ENCODE data around the gene DDX23. TPM values are rescaled to one million over a fixed set of nuclear protein-coding genes. Genes with fewer than 3 reads are reported as not detected.

Gene DDX23
- total RNA-seq, 6 experiments from 2014 or later: 24.4 to 39.6 (median 31.8) TPM

DNA sequence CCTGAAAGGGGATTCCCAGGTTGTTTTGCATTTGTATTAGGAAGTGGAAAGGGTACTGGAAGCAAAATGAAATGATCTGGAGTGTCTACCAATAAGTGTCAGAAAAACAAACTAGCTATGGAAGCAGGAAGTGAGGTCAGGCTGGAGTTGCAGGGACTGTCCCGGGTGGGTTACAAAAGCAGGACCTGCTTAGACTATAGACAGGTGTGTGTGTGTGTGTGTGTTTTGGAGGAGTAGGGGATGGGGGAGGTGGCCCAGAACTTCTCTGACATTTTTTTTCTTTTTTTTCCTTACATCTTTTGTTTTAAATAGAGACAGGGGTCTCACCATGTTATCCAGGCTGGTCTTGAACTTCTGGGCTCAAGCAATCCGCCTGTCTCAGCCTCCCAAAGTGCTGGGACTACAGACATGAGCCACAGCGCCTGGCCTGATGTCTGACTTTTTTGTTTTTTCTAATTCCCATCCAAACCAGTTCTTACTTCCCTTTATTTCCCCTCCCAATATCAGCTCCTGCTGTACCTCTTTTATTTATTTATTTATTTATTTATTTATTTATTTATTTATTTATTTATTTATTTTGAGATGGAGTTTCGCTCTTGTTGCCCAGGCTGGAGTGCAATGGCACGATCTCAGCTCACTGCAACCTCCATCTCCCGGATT is 14.2 kb upstream of the DDX23 start:
- TF ChIP-seq POLR2A (IDR thresholded peaks at IDR 0.05): no peak
- TF ChIP-seq CTCF (IDR thresholded peaks at IDR 0.05): no peak
- peak in 3 of 4 donors; percentile 3 to 45 (median 25) for ATAC-seq
- peaks cover 0 to 19% (median 6%) of the 10 kb centered on the region in 4 donors for H3K4me1 ChIP-seq
- no peaks in the 10 kb centered on the region for H3K9me3 ChIP-seq
- H3K4me3 ChIP-seq: peak overlapping the region in 2 of 3 donors; percentile 71 to 88
- no peaks in the 10 kb centered on the region for H3K27me3 ChIP-seq
- peaks cover 0 to 10% (median 0%) of the 10 kb centered on the region in 4 donors for H3K36me3 ChIP-seq
- WGBS (ENCODE audit: insufficient coverage, low coverage, low lambda C conversion rate, missing lambda C conversion rate): 37% methylated on average over 6 of the region's 6 CpGs
- intact Hi-C loops (cut with DNase I): no loop called here
- peak overlapping the region; percentile 86 to 92 (median 87) for H3K27ac ChIP-seq
- no peak for DNase-seq

DNA sequence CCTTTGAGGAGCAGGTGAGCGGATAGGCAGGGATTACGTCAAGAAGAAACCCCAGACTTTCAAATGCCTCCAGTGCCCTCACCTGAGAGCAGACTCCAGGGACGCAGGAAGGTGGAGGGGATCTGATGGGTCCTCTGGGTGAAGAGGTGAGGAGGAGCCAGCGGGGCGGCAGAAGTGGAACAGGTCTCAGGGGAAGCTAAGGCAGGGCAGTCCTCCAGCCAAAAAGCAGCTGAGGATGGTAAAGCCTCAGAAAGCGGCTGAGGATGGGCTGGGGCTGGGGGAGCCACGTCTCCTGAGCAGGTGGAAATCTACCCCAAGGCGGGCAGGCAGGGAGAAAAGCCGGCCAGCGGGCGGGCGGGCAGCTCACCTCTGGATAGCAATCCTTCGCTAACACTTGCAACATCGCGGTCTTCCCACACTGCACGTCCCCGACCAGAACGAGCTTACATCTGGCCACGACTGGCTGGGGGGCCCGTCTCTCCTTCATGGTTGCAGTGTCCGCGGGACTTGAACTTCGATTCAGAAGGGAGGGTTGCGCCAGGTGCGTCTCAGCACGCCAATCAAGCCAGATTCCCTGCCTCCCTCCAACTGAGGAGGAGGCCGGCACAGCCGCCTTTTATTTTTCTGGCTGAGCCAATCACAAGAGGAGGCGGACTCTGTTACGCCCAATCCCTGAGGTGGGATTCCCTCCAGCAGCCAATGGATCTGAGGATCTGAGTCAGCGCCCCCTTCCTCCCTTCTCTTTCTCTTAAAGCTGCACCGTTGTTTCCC is 13.5 kb upstream of the DDX23 start, which contains the start of gene RND1:
RND1 (minus strand) TSS at position 590 of the 771 bp plus-strand sequence; CDS start at position 487, 103 bp downstream.
- Histone ChIP-seq H3K27me3 (no peaks in the 10 kb centered on the region), H3K27ac (peak within 1 kb of the TSS; percentile 86 to 92 (median 87)), H3K4me3 (peak within 1 kb of the TSS; percentile 63 to 88 (median 71)), H3K4me1 (peaks cover 0 to 19% (median 6%) of the 10 kb centered on the region in 4 donors), H3K9me3 (no peaks in the 10 kb centered on the region), H3K36me3 (peaks cover 0 to 17% (median 0%) of the 10 kb centered on the region in 4 donors)
- 3% methylated on average over 18 of the region's 32 CpGs for WGBS (ENCODE audit: insufficient coverage, low coverage, low lambda C conversion rate, missing lambda C conversion rate)
- DNase-seq (peak; percentile 88 to 95 (median 93)), ATAC-seq (peak; percentile 63 to 91 (median 86))
- TF ChIP-seq CTCF (IDR thresholded peaks at IDR 0.05) (peak in 2 of 4 donors; percentile 8 to 20), POLR2A (IDR thresholded peaks at IDR 0.05) (peak; percentile 99)
- intact Hi-C loops (cut with DNase I): no loop called here

DNA sequence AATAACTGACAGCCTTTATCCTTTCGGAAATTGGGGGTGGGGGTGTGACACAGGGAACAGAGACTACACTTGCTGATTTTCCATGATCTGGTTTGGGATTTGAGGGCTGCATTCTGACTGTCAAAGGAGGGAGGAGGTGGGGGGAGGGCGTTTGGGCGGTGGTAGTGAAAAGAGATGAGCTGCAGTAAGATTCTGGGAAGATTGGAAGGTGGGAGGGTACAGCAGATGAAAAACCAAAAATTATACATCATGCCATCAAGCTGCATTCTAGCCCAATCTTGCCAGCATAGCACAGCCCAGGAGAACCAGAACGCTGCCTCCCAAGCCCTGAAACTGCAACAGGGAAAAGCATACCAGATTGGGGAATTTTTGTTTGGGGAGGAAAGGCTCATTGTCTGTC is 11.3 kb upstream of the DDX23 start:
- no peaks in the 10 kb centered on the region for H3K27me3 ChIP-seq
- no peak for TF ChIP-seq POLR2A (IDR thresholded peaks at IDR 0.05)
- TF ChIP-seq CTCF (IDR thresholded peaks at IDR 0.05): no peak
- no peak for DNase-seq
- H3K4me3 ChIP-seq: no peak overlapping the region
- 68% methylated on average over 3 of the region's 4 CpGs for WGBS (ENCODE audit: insufficient coverage, low coverage, low lambda C conversion rate, missing lambda C conversion rate)
- no peak overlapping the region for H3K27ac ChIP-seq
- no peak for ATAC-seq
- H3K4me1 ChIP-seq: peaks cover 0 to 19% (median 6%) of the 10 kb centered on the region in 4 donors
- no peaks in the 10 kb centered on the region for H3K9me3 ChIP-seq
- peaks cover 0 to 36% (median 4%) of the 10 kb centered on the region in 4 donors for H3K36me3 ChIP-seq
- intact Hi-C loops (cut with DNase I): no loop called here

DNA sequence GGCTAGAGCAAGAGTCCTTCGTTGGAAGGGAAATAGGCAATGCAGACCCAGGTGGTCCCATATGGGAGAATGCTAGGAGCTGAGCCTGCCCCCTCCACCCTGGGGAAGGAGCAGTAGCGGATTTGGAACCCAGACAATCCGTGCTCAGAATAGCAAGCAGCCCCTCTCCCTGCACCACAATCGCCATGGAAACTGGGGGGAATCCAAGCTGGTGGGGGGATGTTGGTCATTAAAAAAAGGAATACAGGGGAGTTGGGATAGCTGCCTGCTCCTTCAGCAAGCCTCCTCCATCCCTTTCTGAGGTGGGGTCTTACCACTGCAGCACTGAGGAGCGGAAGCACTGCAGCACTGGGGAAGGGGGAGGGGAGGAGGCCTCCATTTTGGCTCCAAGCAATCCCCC is 10.8 kb upstream of the DDX23 start:
- H3K9me3 ChIP-seq: no peaks in the 10 kb centered on the region
- no peak overlapping the region for H3K4me3 ChIP-seq
- no peaks in the 10 kb centered on the region for H3K27me3 ChIP-seq
- 62% methylated on average over 3 of the region's 5 CpGs for WGBS (ENCODE audit: insufficient coverage, low coverage, low lambda C conversion rate, missing lambda C conversion rate)
- ATAC-seq: no peak
- intact Hi-C loops (cut with DNase I): no loop called here
- peaks cover 0 to 41% (median 7%) of the 10 kb centered on the region in 4 donors for H3K36me3 ChIP-seq
- no peak for TF ChIP-seq CTCF (IDR thresholded peaks at IDR 0.05)
- TF ChIP-seq POLR2A (IDR thresholded peaks at IDR 0.05): no peak
- H3K27ac ChIP-seq: no peak overlapping the region
- H3K4me1 ChIP-seq: peaks cover 0 to 19% (median 6%) of the 10 kb centered on the region in 4 donors
- DNase-seq: no peak

Measured in right lobe of liver (tissue), 6 donors.